Breast epithelium (tissue), 4 donors: Measurements from ENCODE around the gene LDHD. TPM values are rescaled to one million over a fixed set of nuclear protein-coding genes. Genes with fewer than 3 reads are reported as not detected.

Source experiments
- DNase-seq, 2 donors: peaks; one replicate each; pipeline ENCODE4 v3.0.0-alpha.2; 2019; ENCODE audit warnings: low spot score in 2 of 2
- H3K27ac ChIP-seq, 2 donors: fragments of 200-600 bp; sonication (generic) in 1 of 2; one replicate each; pipeline ENCODE4 v1.5.1; 2016 to 2019; ENCODE audit warnings: mild to moderate bottlenecking in 1 of 2
- H3K27me3 ChIP-seq, 2 donors: fragments of 200-600 bp; sonication (generic) in 1 of 2; one replicate each; pipeline versions ENCODE4 v1.5.1 to v1.6.0; 2017 to 2019; ENCODE audit warnings: control low read depth in 1 of 2, mild to moderate bottlenecking in 1 of 2
- H3K36me3 ChIP-seq: fragments of 200-600 bp; one replicate; pipeline ENCODE4 v1.5.1; 2019
- H3K4me1 ChIP-seq, 2 donors: fragments of 200-600 bp; sonication (generic); one replicate each; pipeline ENCODE4 v1.5.1; 2016 to 2019; ENCODE audit warnings: control low read depth in 1 of 2
- H3K4me3 ChIP-seq, 3 donors: fragments of 200-600 bp; sonication (generic); 1 replicate in 2 of 3; 2 replicates in 1 of 3; pipeline ENCODE4 v1.5.1; 2016 to 2019; ENCODE audit warnings: mild to moderate bottlenecking in 3 of 3, moderate library complexity in 2 of 3
- H3K9me3 ChIP-seq, 2 donors: fragments of 200-600 bp; sonication (generic) in 1 of 2; one replicate each; pipeline ENCODE4 v1.5.1; 2016 to 2019; ENCODE audit warnings: control low read depth in 1 of 2
- CTCF ChIP-seq, 3 donors: fragments of 450-650 bp; IDR thresholded peaks; one replicate each; pipeline ENCODE4 v1.5.1; 2016 to 2017; ENCODE audit warnings: antibody characterized with exemption in 3 of 3, mild to moderate bottlenecking in 3 of 3, moderate library complexity in 3 of 3
- POLR2A ChIP-seq: fragments of 450-650 bp; IDR thresholded peaks from one replicate; pipeline ENCODE4 v1.6.1; 2016; ENCODE audit warnings: antibody characterized with exemption, mild to moderate bottlenecking, moderate library complexity
- POLR2AphosphoS5 ChIP-seq, 3 donors: sonication (generic); formaldehyde crosslinking; IDR thresholded peaks; one replicate each; pipeline ENCODE4 v1.6.1; 2017; ENCODE audit warnings: antibody characterized with exemption in 3 of 3
- intact Hi-C: fragments of 100-400 bp; cut with DNase I; formaldehyde crosslinking; loops from one replicate; pipeline ENCODE4 v1.15.1; 2023; ENCODE audit warnings: low total_unique reads
- total RNA-seq, 3 donors: library from RNA; depleted of rRNA; stranded (reverse); fragments of >200 nt; gene quantifications; one replicate each; pipeline ENCODE4 v1.1.0, GENCODE V29; 2016

The LDHD gene
- total RNA-seq, 3 donors from 2014 or later: 10.5 to 17.6 (median 10.7) TPM

DNA sequence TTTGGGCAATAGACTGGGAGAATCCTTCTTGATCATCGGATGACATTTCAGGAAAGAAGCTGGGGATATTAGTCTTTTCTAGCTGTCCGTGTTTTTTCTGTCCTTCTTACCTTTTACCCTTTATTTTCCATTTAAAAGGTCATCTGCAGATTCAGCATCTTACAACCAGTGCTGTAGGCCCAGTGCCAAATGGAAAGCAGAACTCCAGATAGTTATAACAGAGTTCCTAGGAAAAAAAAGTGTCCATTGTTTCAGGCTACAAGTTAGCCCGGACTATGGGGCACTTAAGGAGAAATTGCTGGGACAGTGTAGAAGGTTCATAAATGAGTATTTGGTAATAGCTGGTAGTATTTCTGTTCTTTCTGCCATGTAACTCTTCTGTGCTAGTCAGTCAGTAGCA is 28.4 kb downstream of the LDHD start:
- TF ChIP-seq POLR2A: no peak
- no peak for TF ChIP-seq CTCF (IDR thresholded peaks at IDR 0.05)
- TF ChIP-seq POLR2AphosphoS5 (IDR thresholded peaks at IDR 0.05): no peak
- no peak overlapping the region for H3K4me3 ChIP-seq
- no peaks in the 10 kb centered on the region for H3K36me3 ChIP-seq
- H3K27ac ChIP-seq: no peak overlapping the region
- no peak for DNase-seq
- H3K27me3 ChIP-seq: no peaks in the 10 kb centered on the region
- H3K9me3 ChIP-seq: no peaks in the 10 kb centered on the region
- intact Hi-C loops: no loop called here
- H3K4me1 ChIP-seq: peaks cover 0 to 9% of the 10 kb centered on the region in 2 donors

GRCh38 chr16:75087375-75087979 is 29.1 kb downstream of the LDHD start:
- peaks cover 0 to 9% of the 10 kb centered on the region in 2 donors for H3K4me1 ChIP-seq
- no peaks in the 10 kb centered on the region for H3K9me3 ChIP-seq
- peak overlapping the region in 1 of 3 donors; percentile 51 for H3K4me3 ChIP-seq
- H3K27ac ChIP-seq: peak overlapping the region; percentile 70 to 83
- intact Hi-C loops: no loop called here
- H3K27me3 ChIP-seq: no peaks in the 10 kb centered on the region
- H3K36me3 ChIP-seq: no peaks in the 10 kb centered on the region
- TF ChIP-seq POLR2A (no peak), POLR2AphosphoS5 (IDR thresholded peaks at IDR 0.05) (peak in 1 of 3 donors; percentile 3), CTCF (IDR thresholded peaks at IDR 0.05) (no peak)
- DNase-seq: no peak

- peak overlapping the region; percentile 70 to 83 for H3K27ac ChIP-seq
- no peak for DNase-seq
- H3K27me3 ChIP-seq: no peaks in the 10 kb centered on the region
- TF ChIP-seq POLR2A: no peak
- no peak for TF ChIP-seq CTCF (IDR thresholded peaks at IDR 0.05)
- no peak for TF ChIP-seq POLR2AphosphoS5 (IDR thresholded peaks at IDR 0.05)
- intact Hi-C loops: no loop called here
- H3K4me1 ChIP-seq: peaks cover 0 to 9% of the 10 kb centered on the region in 2 donors
- no peak overlapping the region for H3K4me3 ChIP-seq
- H3K9me3 ChIP-seq: no peaks in the 10 kb centered on the region
- no peaks in the 10 kb centered on the region for H3K36me3 ChIP-seq
Observed at GRCh38 chr16:75086688-75087374, 29.7 kb downstream of the LDHD start.

GRCh38 chr16:75086281-75086680 is 30.3 kb downstream of the LDHD start:
- Histone ChIP-seq H3K36me3 (no peaks in the 10 kb centered on the region), H3K27ac (peak overlapping the region in 1 of 2 donors; percentile 83), H3K4me1 (peaks cover 0 to 9% of the 10 kb centered on the region in 2 donors), H3K4me3 (no peak overlapping the region), H3K27me3 (no peaks in the 10 kb centered on the region), H3K9me3 (no peaks in the 10 kb centered on the region)
- intact Hi-C loops: no loop called here
- TF ChIP-seq POLR2A: no peak
- no peak for TF ChIP-seq CTCF (IDR thresholded peaks at IDR 0.05)
- no peak for TF ChIP-seq POLR2AphosphoS5 (IDR thresholded peaks at IDR 0.05)
- DNase-seq: no peak

DNA sequence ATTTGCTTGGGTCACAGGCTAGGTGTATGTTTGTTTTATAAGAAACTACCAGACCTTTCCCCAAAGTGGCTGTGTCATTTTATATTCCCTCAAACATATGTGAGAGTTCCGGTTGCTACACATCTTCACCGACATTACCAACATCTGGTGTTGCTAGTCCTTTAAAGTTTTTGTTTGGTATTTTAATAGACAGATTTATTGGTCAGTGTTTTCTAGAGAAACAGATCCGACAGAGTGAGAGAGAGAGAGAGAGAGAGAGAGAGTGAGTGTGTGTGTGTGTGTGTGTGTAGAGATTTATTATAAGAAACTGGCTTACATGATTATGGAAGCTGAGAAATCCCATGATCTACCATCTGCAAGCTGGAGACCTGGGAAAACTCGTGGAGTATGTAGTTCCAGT is 31.0 kb downstream of the LDHD start:
- H3K9me3 ChIP-seq: no peaks in the 10 kb centered on the region
- TF ChIP-seq POLR2A (no peak), CTCF (IDR thresholded peaks at IDR 0.05) (no peak), POLR2AphosphoS5 (IDR thresholded peaks at IDR 0.05) (no peak)

More for the DNA sequence above, 31.0 kb downstream of the LDHD start:
- DNase-seq: no peak
- H3K27ac ChIP-seq: no peak overlapping the region
- H3K27me3 ChIP-seq: no peaks in the 10 kb centered on the region
- peaks cover 0 to 9% of the 10 kb centered on the region in 2 donors for H3K4me1 ChIP-seq
- intact Hi-C loops: no loop called here
- no peak overlapping the region for H3K4me3 ChIP-seq
- no peaks in the 10 kb centered on the region for H3K36me3 ChIP-seq
